Measurements from ENCODE around the gene TARS3.

TARS3 gene

GRCh38 chr15:101698314-101698713 lies 26.0 kb downstream of the TARS3 start:
- DNase-seq (ENCODE audit: low spot score): no peak

- no peak for DNase-seq (ENCODE audit: low spot score)
Measured at GRCh38 chr15:101697488-101697887, 26.8 kb downstream of the TARS3 start.

DNA sequence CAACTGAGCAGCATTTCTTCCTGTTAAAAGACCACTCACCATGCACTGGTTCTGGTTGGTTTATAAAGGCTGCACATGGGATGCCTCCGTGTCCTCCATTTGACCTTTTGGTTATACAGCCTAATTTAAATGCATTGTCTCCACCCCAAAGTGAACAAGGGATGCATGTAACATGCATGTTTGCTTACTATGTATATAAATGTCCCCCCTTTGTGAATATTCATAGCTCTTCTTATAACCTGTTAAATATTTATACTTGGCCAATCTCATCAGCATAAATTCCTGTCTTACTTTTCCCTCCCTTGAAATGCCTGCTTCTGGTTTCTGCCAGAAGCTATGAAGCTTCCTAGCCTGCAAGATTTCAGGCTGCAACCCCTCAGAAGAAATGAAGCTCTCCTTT lies 27.4 kb downstream of the TARS3 start:
- DNase-seq (ENCODE audit: low spot score): no peak

GRCh38 chr15:101694261-101694660 lies 30.0 kb downstream of the TARS3 start:
- DNase-seq (ENCODE audit: low spot score): no peak

DNA sequence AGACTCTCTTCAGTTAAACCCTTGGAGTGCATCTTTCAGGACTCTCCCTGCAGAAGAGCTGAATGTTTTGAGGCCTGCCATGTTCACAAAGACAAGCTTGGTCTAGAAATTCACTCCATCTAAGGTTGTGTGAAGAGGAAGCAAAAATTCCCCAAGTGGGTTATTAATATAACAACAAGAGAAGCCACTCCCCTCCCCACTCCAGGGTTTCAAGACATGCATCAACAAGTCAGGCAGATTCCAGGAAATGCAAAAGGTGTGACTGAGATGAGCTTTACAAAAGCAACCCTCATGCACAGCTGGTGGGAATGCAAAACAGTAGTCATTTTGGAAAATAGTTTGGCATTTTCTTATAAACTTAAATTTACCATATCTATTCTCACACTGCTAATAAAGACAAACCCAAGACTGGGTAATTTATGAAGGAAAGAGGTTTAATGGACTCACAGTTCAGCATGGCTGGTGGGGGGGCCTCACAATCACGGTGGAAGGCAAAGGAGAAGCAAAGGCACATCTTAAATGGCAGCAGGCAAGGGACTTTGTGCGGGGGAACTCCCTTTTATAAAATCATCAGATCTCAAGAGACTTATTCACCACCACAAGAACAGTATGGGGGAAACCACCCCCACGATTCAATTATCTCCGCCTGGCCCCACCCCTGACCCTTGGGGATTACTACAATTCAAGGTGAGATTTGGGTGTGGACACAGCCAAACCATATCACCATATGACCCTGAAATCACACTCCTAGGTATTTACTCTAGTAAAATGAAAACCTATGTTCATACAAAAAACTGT lies 31.3 kb downstream of the TARS3 start:
- no peak for DNase-seq (ENCODE audit: low spot score)

- peak; percentile 29 for DNase-seq (ENCODE audit: low spot score)
Measured at GRCh38 chr15:101689901-101690300, 34.4 kb downstream of the TARS3 start.

- no peak for DNase-seq (ENCODE audit: low spot score)
Measured at GRCh38 chr15:101686718-101687117, 37.6 kb downstream of the TARS3 start.

GRCh38 chr15:101684877-101685276 lies 39.4 kb downstream of the TARS3 start:
- DNase-seq (ENCODE audit: low spot score): no peak

GRCh38 chr15:101684384-101684783 lies 39.9 kb downstream of the TARS3 start:
- peak; percentile 72 for DNase-seq (ENCODE audit: low spot score)

DNA sequence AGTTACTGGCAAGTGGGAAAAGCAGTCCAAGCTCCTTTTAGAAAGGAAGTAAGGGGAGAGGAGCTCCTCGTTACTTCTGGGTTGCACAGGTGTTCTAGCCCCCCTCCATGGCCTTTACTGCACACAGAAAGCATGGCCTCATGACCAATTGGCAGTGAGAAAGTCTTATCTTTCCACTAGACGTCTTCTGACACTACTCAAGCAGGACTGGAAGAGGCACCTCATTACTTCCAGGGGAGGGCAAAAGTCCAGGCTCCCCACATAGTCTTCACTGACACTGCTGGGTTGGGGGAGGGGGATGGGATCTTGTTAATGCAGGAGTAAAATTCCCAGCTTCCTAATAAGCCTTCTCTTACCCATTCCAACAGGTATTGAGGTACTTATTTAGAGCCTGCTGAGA lies 44.5 kb downstream of the TARS3 start:
- no peak for DNase-seq (ENCODE audit: low spot score)

- DNase-seq (ENCODE audit: low spot score): peak; percentile 23
Measured at GRCh38 chr15:101676921-101677329, 47.3 kb downstream of the TARS3 start.

GRCh38 chr15:101675796-101676582 lies 48.3 kb downstream of the TARS3 start:
- peak; percentile 74 for DNase-seq (ENCODE audit: low spot score)

DNA sequence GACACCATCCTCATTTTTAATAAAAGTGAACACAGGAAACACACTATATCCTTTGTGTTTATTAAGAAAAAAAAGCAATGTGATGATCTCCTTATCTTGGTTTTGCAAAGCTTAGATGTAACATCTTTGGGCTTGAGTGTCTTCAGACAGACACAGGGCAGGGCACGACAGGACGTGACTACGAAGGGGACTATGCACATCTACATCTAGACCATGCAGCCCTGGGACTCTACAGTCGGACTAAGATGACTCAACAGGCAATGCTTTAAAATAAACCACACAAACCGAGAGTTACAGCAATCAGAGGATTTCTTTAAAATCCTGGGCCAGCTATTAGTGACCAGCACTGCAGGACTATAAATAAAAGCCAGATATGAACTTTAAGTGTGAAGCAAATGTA lies 49.3 kb downstream of the TARS3 start:
- DNase-seq (ENCODE audit: low spot score): peak; percentile 80

- no peak for DNase-seq (ENCODE audit: low spot score)
Measured at GRCh38 chr15:101672298-101672697, 52.0 kb downstream of the TARS3 start.

DNA sequence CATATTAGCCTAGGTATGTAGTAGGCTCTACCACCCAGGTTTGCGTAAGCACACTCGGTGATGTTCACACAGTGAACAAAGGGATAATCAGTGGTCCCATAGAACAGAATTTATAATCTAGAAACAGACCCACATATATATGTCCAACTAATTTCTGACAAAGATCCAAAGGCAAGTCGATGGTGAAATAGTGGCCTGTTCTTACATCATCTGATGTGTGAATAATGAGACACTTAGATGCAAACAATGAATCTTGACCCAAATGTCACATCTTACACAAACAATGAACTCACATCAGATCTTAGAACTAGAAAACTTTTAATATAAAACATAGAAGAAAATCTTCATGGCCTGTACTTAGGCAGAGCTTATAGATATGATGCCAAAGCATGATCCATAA lies 54.5 kb downstream of the TARS3 start:
- no peak for DNase-seq (ENCODE audit: low spot score)

GRCh38 chr15:101667881-101668280 lies 56.4 kb downstream of the TARS3 start:
- no peak for DNase-seq (ENCODE audit: low spot score)

GRCh38 chr15:101664303-101664913 lies 59.9 kb downstream of the TARS3 start:
- peak; percentile 12 for DNase-seq (ENCODE audit: low spot score)

GRCh38 chr15:101662203-101662602 lies 62.1 kb downstream of the TARS3 start:
- DNase-seq (ENCODE audit: low spot score): no peak

DNA sequence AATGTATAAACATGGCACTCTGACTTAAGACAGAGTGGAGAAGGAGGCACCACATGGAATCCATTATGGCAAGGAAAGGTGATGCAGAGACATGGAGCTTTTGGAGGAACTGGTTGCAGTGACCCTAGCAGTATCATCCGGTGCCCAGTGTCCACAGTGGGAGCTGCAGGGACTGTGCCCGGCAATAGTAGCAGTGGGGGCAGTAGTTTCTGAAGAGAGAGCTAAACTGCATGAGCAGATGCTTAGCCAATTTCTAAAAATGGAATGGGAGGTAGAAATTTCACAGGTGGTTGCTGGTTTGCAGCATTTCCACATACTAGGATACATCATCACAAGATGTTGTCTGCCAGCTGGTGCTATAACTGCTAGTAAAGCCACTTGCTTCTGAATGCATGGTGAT lies 64.3 kb downstream of the TARS3 start:
- no peak for DNase-seq (ENCODE audit: low spot score)

- no peak for DNase-seq (ENCODE audit: low spot score)
Measured at GRCh38 chr15:101657968-101658784, 66.1 kb downstream of the TARS3 start.

DNA sequence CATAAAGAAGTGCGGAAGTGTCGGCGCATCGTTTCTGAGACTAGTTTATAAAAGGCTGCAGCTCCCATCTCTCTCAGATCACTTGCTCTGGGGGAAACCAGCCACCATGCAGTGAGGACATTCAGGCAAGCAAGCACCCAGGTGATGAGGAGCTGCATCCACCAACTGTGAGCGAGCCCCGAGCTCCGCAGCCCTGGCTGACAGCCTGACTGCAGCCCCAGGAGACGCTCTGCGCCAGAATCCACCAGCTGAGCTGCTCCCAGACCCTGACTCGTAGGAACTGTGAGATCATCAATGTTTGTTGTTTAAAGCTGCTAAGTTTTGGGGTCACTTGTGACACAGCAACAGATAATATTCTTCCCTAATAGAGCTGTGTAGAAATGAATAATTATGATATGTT lies 67.1 kb downstream of the TARS3 start:
- no peak for DNase-seq (ENCODE audit: low spot score)
